Astrocyte of the cerebellum (primary cell): Measurements from ENCODE around the gene FOXN1.

Experiments used
- DNase-seq: peaks from one replicate; pipeline ENCODE4 v3.0.0-alpha.2; 2011; ENCODE audit warnings: low read depth
- H3K4me3 ChIP-seq: 2 replicates; pipeline ENCODE4 v1.5.1; 2011; ENCODE audit warnings: mild to moderate bottlenecking, low read depth, low read length, moderate library complexity
- CTCF ChIP-seq: IDR thresholded peaks from 2 replicates; pipeline ENCODE4 v1.5.1; 2012; ENCODE audit warnings: low read length, low read depth, moderate library complexity, mild to moderate bottlenecking; ENCODE audit errors: missing control alignments
- in situ Hi-C: cut with HindIII; loops from 2 replicates; pipeline ENCODE4 v1.10.0; 2017; ENCODE audit warnings: low sequenced_read_pairs

FOXN1 gene

GRCh38 chr17:28524476-28525424, 18.6 kb downstream of the FOXN1 start:
- no peak for TF ChIP-seq CTCF

GRCh38 chr17:28526381-28526780, 20.2 kb downstream of the FOXN1 start:
- in situ Hi-C loops: no loop called here
- DNase-seq: no peak
- no peak overlapping the region for H3K4me3 ChIP-seq
- TF ChIP-seq CTCF: no peak

More at GRCh38 chr17:28524476-28525424, 18.6 kb downstream of the FOXN1 start:
- peak; percentile 13 for DNase-seq
- no peak overlapping the region for H3K4me3 ChIP-seq
- in situ Hi-C loops: no loop called here

GRCh38 chr17:28527181-28527681, 21.1 kb downstream of the FOXN1 start:
- no peak for DNase-seq
- H3K4me3 ChIP-seq: no peak overlapping the region
- in situ Hi-C loops: no loop called here

GRCh38 chr17:28527859-28528258, 21.7 kb downstream of the FOXN1 start:
- in situ Hi-C loops: no loop called here
- H3K4me3 ChIP-seq: no peak overlapping the region
- no peak for DNase-seq
- TF ChIP-seq CTCF: no peak

More at GRCh38 chr17:28527181-28527681, 21.1 kb downstream of the FOXN1 start:
- no peak for TF ChIP-seq CTCF

GRCh38 chr17:28528327-28529012, 22.3 kb downstream of the FOXN1 start:
- DNase-seq: no peak
- TF ChIP-seq CTCF: no peak
- in situ Hi-C loops: no loop called here
- H3K4me3 ChIP-seq: no peak overlapping the region

GRCh38 chr17:28529013-28529400, 22.9 kb downstream of the FOXN1 start:
- no peak for TF ChIP-seq CTCF
- H3K4me3 ChIP-seq: no peak overlapping the region
- in situ Hi-C loops: no loop called here
- DNase-seq: no peak
